ENCODE results near the gene GALNT10.

- TF ChIP-seq POLR2A (IDR thresholded peaks at IDR 0.05), result no peak
- no peak for TF ChIP-seq CTCF (IDR thresholded peaks at IDR 0.05)
Observed at GRCh38 chr5:154244476-154244875, 53.9 kb downstream of the GALNT10 start.
